NCI-H1105 (cell line): ENCODE results near the gene CDK16.

ENCODE experiments used
- DNase-seq: peaks from one replicate; lab custom pipeline; 2025; lab: John Stamatoyannopoulos, UW

CDK16 gene

DNA sequence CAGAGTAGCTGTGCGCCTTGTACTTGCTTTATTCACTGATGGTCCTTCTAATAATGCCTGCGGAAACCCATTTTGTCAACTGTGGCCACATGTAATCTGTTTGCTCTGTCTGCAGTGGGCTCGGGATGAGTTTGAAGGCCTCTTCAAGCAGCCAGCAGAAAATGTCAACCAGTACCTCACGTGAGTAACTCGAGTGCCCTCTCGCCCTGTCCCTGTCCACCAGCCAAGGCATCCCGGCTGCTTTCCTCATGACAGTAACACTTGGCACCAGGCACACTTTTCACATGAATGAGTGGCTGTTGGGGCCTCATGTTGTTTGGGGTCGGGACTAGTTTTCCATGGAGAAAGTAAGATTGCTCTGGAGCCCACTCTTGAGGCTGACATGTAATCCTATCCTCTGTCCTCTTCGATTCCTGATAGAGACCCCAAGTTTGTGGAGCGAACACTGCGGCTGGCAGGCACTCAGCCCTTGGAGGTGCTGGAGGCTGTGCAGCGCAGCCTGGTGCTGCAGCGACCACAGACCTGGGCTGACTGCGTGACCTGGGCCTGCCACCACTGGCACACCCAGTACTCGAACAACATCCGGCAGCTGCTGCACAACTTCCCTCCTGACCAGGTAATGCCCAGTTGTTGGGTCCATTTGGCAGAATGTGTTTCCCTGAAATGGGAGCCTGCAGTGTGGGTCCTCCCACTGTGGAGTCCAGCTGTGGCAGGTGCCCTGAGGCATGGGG lies 8.8 kb upstream of the CDK16 start:
- DNase-seq = no peak

DNA sequence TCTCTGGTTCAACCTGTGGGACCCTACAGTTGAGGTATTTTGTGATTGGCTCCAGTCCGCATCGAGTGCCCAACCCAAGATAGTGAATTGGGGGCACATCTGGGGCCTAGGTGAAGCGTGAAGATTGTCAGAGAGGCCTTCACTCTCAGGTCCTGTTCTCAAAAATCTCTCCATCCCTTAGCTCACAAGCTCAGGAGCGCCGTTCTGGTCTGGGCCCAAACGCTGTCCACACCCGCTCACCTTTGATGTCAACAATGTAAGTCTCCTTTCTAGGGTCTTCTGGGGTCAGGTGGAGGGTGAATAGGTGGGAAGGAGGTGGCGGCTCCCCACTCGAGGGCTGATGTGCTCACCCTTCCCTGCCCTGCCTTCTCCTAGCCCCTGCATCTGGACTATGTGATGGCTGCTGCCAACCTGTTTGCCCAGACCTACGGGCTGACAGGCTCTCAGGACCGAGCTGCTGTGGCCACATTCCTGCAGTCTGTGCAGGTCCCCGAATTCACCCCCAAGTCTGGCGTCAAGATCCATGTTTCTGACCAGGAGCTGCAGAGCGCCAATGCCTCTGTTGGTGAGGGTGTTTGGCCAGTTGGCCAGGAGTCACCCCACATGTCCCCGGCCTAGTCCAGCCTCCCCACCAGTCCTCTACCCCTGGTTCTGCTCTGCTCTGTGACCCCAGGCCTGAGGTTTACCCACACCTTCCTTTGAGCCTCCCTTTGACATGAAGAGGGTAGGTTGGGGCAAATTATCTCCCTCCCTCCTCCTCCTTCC lies 7.6 kb upstream of the CDK16 start:
- DNase-seq = no peak

DNA sequence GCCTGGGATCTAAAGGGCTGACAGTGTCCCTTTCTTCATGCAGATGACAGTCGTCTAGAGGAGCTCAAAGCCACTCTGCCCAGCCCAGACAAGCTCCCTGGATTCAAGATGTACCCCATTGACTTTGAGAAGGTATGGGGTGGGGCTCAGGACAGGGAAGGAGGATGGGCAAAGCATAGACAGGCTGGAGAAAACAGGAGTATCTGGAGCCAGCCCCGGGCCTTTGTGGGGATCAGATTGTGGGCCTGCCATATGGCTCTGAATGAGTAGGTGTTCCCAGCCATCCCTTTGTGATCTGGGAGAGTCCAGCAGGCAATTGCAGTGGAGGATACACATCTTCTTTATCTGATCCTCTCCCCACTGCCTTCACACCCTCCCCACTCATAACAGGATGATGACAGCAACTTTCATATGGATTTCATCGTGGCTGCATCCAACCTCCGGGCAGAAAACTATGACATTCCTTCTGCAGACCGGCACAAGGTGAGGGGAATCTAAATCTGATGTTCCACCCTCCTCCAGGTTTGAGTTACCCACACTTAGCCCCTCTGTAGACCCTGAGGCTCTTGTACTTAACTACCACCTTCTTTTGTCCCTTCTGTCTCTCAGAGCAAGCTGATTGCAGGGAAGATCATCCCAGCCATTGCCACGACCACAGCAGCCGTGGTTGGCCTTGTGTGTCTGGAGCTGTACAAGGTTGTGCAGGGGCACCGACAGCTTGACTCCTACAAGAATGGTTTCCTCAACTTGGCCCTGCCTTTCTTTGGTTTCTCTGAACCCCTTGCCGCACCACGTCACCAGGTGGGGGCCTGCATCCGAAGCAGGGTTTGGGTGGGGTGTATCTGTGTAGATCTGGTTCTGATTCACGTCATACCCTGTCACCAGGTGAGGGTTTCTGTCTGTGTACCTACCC lies 5.8 kb upstream of the CDK16 start:
- no peak for DNase-seq

DNA sequence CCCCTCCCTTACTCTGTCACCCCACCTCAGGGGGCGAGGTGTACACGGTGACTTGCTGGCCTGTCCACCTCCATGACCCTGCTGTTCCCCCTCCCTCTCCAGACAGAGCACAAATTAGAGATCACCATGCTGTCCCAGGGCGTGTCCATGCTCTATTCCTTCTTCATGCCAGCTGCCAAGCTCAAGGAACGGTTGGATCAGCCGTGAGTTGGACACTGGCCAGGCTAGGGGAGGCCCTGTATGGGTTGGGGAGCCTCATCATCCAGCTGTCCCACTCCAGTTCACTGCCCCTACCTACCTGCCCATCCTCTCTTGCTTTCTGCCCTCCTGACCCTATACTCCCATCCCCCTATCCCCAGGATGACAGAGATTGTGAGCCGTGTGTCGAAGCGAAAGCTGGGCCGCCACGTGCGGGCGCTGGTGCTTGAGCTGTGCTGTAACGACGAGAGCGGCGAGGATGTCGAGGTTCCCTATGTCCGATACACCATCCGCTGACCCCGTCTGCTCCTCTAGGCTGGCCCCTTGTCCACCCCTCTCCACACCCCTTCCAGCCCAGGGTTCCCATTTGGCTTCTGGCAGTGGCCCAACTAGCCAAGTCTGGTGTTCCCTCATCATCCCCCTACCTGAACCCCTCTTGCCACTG lies 3.9 kb upstream of the CDK16 start:
- no peak for DNase-seq

DNA sequence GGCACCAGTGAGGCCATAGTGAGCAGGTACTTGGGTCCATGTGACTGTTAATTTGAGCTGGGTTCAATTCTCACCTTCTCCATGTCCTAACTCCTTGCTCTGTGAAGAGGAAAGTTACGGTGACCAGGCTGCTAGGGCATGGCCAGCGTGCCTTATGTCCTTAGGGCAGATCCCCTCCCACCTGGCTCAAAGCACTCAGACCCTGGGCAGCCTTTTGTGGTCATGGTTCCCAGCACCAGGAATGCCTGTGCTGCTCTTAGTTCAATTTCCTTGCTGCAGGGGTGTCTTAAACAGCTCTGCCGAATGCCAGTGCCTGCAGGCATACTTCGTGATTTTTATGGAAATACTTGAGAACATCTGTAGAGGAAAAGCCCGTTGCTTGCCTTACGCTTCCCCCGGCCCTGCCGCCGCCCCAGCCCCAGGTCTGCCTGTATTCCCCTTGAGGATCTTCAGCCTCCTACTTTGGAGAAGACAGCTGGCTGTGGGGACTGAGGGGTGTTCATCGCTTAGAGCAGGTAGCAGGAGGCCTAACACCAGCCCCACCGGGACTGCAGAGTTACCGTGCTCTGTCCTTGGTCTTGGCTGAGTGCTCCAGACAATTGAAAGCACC lies 3.1 kb upstream of the CDK16 start:
- no peak for DNase-seq

DNA sequence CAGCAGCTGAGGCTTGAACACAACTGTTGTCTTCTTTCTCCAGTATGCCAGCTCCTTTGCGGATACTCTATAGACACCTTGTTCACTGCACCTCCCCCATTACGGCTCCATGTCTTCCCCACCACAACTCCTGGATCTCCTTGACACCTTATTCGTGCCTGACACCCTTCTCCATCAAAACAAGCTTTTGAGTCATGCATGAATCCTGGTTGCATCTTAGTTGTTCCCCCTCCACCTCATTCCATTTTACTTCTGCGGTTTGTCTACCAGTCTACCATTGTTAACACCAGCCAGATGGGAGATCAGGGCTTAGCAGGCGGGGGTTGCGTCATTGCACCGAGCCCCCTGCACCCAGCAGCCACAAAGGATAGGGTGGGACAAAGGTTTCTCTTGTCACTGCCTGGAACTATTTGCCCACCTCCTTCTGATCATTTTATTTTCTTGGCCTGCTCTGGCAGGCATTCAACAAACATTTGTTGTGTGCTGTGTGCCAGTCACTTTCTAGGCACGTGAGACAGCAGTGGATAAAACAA lies 2.0 kb upstream of the CDK16 start:
- no peak for DNase-seq

DNA sequence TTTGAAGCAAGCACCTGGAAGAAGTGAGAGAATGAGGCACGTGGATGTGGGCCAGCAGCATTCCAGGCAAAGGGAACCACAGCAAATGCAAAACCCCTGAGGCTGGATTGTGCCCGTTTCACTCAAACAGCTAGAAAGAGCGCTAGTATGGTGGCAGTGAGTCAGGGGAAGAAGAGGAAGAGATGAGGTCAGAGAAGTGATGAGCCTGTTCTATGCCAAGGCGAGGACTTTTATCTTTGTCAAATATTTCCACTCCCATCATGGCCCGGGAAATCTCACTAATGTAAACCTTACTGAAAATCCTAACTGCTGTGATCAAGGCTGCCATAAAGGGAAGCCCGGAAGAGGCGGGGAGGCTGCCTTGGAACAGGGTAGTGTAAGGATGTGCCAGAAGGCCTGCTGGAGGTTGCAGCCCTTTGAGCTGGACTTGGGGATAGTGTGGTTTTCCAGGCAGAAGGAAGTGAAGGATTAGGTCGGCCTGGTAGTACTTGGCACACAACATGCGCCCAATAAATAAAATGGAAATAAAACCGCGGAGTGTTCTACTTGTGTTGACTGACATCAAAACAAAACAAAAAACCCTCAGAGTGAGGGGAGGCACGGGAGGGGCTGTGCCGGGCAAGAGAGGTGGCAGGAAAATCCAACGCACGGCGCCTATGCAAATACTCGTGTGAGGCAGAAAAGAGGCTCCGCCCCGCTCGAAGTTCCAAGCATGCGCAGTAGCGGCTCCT lies 1.2 kb upstream of the CDK16 start:
- no peak for DNase-seq

DNA sequence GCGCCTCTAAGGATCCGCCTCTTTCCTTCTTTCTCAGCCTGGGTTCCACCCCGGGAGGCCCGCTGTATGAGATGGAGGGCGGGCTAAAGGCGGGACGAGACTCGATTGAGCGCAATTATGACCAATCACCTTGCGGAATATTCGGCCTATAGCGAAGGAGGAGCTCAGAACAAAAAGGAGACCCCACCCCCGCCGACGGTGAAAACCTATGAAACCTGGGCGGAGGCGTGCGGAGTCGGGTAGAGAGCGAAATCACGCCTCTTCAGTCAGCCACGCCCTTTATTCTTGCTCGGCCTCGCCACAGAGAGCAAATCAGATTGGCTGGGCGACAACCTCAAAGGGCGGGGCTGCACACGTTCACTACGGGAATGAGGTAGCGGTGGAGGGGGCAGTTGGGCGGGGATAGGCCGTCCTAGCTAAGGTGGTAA lies 615 bp upstream of the CDK16 start:
- peak; percentile 95 for DNase-seq

DNA sequence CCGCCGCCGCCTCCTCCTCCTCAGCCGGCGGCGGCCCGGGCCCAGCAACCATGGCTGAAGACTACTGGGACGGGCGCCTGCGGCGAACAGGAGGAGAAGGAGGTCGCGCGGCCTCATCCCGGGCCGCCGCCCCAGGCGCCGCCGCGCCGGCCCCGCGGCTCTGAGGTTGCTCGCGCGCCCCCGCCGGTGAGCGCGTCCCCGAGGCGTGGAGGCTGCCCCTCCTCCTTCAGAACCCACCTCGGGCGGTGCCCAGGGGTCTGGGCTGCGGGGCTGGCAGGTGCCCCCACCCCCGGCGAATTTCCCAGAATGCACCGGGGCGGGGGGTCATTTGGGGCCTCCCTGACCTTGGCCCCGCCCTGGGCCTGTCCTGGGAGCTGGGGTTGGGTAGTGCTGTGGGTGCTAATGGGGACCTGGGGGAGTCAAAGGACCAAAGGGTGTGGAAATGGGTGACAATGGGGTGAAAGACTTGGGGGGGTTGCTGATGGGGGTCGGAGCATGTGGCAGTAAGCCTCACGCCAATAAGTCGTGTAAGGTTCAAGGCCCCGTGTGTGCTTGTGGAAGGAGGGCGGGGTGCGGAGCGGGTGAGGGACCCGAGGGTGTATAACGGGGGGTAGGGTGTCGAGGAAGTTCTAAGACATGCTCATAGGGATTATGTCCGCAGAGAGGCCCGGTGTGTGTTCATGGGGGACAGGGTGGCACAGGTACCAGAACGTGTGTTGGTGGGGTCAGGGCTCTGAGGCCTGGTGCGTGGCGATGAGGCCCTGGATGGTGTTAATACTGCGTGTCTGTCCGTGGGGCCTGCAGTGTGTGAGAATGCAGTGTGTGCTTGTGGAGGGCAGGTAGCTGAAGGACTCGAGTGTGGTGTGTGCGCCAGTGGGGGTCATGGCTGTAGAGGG lies 687 bp downstream of the CDK16 start:
- DNase-seq = no peak

DNA sequence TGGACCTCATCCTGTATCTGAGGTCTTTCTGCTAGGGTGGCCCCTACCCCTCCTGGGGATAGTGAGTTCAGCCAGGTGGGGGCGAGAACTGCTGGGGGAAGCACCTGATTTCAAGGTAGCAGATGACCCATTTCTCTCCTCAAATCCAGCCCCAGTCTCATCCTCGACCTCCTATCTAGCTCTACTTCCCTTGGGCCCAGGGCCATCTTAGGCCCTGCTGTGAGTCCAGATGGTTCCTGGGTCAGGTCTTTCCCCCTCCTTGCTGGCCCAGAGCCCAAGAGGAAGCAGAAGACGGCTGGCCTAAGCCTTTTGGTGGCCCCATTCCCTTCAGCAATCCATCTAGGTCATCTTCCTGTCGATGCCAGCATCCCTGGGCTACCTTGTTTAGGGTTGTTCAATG lies 3.3 kb downstream of the CDK16 start:
- DNase-seq = no peak

DNA sequence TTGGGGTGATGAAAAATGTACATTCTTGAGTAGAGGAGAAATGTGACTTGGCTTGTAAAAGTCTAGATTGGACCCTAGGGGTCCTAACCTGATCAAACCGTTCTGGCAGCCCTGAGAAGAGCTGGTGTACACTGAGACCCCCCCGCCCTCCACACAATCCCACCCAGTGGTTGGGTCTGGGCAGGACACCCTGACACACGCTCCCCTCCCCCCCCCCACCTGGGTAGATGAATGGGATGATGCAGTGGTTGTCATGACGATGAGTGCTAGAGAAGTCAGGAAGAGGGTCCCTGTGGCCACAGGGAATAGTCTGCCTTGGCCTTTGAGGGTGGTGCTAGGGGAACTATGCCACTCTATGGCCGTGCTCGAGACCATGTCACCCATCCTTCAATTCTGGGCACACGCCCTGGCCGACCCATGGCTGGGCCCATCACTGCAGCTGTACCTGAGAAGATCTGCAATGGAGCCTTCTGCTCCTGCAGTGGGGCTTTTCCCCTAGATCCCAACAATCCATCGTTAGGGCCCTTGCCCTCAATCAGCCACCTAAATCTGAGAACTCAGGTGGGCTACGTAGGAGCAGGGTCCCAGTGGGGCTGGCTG lies 4.4 kb downstream of the CDK16 start:
- DNase-seq = no peak

DNA sequence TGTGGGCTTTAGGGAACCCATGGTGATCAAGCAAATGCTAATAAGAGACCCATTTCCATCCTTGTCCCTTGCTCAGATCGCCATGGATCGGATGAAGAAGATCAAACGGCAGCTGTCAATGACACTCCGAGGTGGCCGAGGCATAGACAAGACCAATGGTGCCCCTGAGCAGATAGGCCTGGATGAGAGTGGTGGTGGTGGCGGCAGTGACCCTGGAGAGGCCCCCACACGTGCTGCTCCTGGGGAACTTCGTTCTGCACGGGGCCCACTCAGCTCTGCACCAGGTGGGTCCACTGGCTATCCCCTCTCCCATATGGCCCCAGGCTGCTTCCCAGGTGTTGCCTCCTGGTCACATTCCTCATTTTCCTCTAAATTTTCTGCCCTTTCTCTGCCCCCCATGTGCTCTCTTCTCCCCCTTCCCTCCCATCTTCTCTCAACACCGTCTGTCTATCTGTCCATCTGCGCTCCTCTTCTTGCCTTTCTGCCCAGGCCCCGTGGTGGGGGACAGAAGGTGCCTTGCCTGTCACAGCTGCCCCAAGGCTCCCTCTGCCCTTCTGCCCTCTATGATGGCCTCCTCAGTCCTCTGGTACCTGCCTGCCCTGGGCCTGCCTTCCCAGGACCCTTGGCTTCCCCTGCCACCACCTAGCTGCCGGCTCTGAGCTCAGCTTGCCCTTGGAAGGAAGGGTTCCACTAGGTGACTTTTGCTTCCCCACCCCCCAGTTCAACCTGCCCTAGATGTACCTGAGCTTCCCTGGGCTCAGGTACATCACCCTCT lies 5.2 kb downstream of the CDK16 start:
- DNase-seq = no peak

DNA sequence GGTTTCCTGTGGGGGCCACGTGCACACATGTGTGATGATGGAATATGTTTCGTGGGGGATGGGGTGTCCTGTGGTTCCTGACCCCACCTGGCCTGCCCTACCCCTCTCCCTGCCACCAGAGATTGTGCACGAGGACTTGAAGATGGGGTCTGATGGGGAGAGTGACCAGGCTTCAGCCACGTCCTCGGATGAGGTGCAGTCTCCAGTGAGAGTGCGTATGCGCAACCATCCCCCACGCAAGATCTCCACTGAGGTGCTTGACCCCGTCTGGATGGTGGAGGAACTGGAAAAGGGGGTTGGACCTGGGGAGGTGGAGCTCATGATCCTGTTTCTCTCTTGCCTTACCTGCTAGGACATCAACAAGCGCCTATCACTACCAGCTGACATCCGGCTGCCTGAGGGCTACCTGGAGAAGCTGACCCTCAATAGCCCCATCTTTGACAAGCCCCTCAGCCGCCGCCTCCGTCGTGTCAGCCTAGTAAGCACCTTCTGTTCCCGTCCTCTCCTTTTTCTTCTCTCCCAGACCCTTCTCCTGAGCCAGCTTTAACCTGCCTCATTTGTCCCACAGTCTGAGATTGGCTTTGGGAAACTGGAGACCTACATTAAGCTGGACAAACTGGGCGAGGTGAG lies 5.9 kb downstream of the CDK16 start:
- DNase-seq = no peak

DNA sequence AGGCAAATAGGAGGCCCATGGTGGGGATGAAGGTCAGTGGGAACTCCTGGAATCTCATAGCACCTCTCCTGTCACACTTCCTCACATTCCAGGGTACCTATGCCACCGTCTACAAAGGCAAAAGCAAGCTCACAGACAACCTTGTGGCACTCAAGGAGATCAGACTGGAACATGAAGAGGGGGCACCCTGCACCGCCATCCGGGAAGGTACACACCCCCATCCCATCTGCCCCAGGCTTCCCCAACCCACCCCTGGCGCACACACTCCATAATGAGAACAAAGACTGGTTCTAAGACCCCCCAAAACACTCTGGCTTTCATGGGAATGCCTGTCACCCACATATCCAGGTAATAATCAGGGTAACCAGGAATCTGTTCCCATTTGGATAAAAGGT lies 6.4 kb downstream of the CDK16 start:
- no peak for DNase-seq

DNA sequence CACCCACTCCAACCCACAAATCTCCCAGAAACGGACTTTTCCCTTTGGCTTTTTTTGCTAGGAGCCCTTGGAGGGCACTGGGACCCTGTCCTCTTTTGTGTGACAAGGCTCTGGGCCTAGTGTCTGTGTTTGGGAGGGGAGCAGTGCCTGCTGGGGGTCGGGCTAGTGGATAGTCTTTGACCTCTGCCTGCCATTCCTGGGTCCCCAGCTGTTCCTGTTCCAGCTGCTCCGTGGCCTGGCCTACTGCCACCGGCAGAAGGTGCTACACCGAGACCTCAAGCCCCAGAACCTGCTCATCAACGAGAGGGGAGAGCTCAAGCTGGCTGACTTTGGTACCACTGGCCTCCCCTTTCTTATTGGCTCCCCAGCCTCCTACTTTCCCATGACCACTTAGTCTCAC lies 7.6 kb downstream of the CDK16 start:
- DNase-seq = no peak

DNA sequence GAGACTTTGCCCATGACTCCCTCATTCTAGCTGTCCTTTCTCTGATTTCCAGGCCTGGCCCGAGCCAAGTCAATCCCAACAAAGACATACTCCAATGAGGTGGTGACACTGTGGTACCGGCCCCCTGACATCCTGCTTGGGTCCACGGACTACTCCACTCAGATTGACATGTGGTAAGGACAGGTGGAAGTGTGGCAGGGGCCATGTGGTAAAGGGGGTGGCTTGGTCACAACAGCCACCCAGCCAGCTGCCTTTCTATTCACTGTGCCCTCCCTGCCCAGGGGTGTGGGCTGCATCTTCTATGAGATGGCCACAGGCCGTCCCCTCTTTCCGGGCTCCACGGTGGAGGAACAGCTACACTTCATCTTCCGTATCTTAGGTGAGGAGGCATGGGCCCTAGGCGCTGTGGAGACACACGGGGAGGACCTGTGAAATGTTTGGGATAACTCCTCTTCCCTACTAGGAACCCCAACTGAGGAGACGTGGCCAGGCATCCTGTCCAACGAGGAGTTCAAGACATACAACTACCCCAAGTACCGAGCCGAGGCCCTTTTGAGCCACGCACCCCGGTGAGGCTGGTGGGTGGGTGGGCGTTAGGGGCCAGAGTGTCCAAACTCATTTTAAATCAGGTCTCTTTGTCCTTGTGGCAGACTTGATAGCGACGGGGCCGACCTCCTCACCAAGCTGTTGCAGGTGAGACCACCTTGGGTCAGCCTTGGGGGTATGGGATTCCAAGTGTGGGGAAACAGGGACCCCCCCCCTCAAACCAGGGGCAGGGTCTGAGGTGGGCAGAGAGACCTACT lies 8.3 kb downstream of the CDK16 start:
- DNase-seq = no peak

DNA sequence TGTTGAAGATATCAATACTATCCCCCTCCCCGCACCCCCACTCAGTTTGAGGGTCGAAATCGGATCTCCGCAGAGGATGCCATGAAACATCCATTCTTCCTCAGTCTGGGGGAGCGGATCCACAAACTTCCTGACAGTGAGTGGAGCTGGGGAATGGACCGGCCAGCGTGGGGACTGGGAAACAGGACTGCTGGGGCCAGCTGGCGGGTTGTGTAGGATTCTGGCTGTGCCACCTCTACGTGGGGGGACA lies 8.8 kb downstream of the CDK16 start:
- DNase-seq = no peak
